NCI-H1092 (cell line): Measurements from ENCODE around the gene MC1R.
"Not testable (repeated sequence)": the region's sequence is repeated elsewhere in the genome, so short reads cannot be mapped to it uniquely, and the experiment has no call there.

ENCODE experiments used
- DNase-seq: peaks from one replicate; lab custom pipeline; 2025; lab: John Stamatoyannopoulos, UW

Gene MC1R

DNA sequence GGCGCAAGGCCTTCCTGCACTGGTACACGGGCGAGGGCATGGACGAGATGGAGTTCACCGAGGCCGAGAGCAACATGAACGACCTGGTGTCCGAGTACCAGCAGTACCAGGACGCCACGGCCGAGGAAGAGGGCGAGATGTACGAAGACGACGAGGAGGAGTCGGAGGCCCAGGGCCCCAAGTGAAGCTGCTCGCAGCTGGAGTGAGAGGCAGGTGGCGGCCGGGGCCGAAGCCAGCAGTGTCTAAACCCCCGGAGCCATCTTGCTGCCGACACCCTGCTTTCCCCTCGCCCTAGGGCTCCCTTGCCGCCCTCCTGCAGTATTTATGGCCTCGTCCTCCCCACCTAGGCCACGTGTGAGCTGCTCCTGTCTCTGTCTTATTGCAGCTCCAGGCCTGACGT, 17.0 kb downstream of the MC1R start:
- DNase-seq: not testable (repeated sequence)

DNA sequence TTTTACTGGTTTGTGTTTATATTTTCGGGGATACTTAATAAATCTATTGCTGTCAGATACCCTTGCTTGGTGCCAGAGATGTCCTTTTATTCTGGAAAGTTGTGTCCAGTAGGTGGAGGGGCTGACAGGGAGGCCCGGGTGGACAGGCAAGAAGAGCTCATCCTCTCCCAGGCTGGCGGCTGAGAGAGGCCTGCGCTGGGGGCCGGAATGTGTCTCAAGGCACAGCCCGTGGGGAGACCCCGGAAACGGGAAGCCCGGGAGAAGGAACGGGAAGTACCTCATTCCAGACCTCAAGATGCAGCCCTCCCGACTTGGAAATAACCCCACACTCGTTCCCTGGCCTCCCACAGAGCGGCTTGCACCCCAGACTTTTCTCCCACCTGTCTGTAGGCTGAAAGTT, 17.4 kb downstream of the MC1R start:
- no peak for DNase-seq

DNA sequence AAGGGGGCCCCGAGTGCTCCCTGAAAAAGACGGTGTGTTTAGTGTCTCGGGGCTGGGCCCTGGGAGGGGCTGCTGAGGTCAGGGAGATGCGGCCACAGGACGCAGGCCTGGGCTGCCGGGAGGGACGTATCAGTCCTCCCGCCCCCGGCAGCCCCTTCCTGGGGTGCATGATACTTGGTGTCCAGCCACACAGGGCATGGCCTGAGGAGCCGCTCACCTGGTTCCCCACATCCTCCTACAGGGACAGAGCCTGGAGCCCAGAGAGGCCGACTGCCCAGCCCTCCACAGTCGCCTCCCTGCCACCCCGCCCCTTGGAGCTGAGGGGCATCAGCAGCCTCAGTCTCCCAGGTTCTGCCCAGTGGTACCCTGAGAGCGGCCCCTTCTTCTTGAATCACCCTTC, 17.8 kb downstream of the MC1R start:
- DNase-seq: no peak

DNA sequence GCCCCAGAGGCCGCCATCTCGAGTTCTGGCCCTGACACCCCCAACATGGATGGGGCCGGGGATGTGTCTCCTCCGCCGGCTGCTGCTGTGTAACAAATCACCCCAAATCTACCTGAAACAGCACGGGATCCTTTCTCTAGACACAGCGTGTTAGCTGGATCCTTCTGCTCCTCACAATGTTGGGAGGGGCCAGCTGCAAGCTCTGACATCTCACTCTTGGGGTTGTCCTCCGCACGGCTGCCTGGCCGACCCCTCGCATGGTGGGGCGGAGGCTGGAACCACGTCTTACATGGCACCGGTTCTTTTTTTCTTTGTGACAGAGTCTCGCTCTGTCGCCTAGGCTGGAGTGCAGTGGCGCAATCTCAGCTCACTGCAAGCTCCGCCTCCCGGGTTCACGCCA, 18.3 kb downstream of the MC1R start:
- no peak for DNase-seq

DNA sequence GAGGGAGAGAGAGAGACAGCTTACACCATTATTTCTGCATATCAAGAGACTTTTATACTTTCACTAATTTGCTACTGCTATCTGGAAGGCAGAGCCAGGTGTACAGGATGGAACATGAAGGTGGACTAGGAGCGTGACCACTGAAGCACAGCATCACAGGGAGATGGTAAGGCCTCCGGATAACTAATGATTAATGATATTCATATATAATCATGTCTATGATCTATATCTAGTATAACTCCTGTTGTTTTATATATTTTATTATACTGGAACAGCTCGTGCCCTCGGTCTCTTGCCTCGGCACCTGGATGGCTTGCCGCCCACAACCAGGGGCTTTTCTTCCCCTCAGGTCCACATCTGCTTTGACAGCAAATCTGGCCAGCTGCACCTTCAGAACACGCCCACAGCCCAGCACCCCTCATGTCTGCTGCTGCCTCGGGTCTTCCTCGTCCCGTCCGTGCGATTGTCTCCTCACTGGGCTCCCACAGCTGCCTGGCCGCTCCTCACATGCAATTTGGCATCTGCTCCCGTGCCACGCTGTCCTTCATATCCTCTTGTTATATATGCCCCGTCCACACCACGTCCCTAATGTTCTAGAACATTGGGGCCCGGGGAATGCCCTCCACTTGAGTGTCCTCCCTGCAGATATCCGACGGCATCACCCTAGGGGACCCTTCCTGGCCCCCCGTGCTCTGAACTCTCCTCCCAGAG, 19.7 kb downstream of the MC1R start:
- DNase-seq: no peak

DNA sequence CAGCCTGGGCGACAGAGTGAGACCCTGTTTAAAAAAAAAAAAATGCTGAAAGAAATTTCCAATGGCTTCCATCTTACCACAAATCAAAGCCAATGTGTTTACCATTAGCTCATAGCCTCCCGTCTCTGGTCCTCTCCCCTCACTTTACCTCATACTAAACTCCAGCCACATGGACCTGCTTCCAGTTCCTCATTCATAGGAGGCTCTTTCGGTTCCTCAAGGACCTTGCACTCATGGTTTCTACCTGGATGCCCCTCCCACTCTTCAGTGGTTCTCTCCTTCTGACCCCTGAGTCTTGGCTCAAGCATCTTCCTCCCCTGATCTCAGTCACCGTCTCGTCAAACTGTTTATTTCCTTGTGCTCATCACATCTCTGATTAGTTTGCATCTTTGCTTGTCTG, 26.1 kb downstream of the MC1R start:
- DNase-seq: no peak

DNA sequence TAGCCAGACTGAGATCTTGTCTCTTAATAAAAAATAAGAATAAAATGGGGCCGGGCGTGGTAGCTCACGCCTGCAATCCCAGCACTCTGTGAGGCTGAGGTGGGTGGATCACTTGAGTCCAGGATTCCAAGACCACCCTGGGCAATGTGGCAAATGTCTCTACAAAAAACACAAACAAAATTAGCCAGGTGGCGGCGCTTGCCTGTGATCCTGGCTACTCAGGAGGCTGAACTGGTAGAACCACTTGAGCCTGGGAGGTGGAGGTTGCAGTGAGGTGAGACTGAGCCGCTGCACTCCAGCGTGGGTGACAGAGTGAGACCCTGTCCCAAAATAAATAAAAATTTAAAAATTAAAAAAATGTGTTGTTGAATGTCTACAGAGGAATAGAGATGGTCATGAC, 27.0 kb downstream of the MC1R start:
- DNase-seq: no peak

DNA sequence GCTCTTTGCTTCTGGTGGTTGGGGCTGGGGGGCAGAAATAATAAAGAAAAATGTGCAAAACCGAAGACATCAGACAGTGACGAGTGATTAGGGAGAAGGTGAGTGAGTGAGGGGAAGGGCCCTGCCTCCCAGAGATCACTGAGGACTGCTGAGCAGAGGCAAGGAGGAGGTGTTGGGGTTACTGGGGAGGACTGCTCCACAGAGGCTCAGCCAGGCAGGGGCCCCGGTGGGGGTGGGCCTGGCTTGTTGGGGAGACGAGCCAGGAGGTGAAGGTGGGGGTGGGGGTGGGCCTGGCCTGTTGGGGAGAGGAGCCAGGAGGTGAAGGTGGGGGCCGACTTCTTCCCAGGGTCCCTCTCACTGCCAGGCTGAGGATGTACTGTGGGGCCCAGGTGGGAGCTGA, 27.9 kb downstream of the MC1R start:
- no peak for DNase-seq

DNA sequence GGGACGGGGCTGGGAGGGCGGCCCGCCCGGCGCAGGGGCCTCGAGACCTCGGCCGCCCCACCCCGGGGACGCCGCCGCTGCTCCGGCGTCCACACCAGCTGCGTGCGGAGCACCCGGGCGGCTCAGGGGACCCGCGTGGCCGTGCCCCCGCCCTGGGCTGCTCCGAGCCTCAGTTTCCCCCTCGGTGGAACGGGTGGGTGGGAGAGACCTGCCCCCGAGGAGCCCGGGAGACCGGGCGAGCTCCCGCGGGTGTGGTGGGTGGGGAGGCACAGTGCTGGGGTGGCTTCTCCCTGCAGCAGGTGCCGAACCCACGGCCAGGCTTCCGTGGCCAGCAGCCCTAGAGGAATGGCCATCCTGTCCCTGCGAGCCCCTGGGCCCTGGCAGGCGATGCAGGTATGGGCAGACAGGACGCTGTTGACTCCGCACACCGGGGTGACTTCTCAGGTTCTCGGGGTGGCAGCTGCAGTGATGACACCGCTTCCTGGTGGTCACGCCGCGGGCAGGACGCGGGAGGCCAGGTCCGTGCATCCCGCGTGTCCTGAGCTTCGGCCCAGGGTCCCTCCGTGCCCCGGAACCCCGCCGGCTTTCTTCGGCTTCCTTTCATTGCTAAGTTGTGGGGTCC, 30.6 kb downstream of the MC1R start:
- DNase-seq: no peak

DNA sequence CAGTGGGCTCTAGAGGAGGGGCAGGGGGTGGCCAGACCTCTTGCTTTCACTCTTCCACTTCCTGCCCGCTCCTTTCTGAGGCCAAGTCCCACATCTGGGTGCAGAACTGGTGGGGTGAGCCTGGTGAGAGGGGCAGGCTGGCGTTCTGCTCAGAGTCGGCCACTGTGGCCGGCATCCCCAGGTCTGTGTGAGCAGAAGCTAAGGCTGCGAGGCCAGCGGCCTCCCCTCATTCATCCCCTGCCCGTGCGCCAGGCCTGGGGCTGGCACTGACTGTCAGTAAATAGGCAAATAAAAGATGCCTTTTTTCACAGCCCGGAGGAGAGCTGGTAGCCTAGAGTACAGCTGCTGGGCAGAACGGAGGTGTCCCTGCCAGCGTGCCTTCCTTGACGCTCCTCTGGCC, 31.1 kb downstream of the MC1R start:
- DNase-seq: no peak

DNA sequence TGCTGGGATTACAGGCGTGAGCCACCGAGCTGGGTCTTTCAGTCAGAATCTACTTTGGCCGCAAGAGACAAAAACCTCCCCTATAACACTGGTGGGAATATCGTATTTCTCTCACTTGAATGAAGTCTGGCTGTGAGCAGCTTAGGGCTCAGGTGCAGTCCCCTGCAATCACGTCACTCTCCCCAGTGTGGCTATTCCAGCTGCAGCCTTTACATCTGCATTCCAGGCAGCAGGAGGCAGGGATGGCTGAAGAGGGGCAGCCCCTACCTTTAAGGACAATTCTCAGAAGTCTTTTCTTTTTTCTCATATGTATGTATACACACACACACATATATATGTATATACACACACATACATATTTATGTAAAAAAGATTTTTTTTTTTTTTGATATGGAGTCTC, 32.8 kb downstream of the MC1R start:
- no peak for DNase-seq

DNA sequence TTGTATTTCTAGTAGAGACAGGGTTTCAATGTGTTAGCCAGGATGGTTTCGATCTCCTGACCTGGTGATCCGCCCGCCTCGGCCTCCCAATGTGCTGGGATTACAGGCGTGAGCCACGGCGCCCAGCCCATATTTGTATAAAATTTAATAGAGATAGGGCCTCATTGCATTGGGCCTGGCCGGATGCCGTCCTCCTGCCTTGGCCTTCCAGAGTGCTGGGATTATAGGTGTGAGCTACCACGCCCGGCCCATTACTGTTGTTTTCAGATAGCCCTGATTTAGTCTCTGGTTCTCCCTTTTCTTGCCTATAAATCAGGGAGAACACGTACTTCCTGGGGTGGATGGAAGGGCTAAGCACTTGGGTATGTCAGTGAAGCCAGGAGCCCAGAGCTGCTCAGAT, 33.4 kb downstream of the MC1R start:
- DNase-seq: no peak

DNA sequence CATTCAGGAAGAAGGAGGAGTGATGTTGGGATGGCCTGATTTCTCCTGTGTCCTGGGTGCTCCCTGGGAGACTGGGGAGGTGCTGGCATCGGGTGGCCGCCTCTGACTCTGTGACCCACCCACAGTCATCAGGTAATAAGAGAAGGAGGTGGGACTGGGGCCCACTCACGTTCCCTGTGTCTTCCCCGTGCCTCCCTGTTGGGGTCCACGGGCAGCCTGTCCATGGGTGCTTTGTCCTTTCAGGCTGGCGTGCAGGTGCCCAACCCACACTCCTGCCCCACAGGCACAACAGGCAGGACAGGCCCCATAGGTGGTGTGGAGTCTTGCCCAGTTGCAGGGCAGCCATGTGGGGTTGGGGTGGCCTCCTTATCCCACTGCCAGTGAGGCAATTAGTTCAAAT, 33.9 kb downstream of the MC1R start:
- no peak for DNase-seq

DNA sequence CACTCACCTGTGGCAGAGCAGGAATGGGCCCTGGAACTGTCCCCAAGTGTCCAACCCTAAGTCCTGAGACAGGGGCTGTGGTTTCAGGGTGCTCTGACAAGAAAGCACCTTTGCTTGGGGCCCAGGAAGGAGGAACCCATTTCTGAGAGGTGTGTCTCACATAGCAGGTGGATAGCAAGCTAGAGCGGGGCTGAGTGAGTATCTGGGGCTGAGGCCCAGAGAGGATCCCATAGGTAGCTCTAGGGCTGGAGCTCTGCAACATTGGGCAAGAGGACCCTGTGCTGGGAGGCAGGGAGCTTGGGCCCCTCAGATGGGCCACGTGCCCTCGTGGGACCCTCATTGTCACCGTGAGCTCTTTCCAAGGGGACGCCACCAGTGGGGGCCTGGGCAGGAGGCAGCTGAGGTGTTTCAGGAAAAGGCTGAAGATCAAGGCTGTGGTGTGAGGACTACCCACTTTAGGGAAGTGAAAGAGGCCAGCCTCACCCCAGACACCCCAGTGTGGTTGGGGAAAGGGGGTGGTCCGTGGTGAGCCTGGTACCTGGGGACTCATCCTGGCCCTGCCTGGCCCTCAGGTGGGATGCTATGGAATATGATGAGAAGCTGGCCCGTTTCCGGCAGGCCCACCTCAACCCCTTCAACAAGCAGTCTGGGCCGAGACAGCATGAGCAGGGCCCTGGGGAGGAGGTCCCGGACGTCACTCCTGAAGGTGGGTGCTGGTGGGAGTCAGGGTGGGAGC, 35.2 kb downstream of the MC1R start:
- no peak for DNase-seq

DNA sequence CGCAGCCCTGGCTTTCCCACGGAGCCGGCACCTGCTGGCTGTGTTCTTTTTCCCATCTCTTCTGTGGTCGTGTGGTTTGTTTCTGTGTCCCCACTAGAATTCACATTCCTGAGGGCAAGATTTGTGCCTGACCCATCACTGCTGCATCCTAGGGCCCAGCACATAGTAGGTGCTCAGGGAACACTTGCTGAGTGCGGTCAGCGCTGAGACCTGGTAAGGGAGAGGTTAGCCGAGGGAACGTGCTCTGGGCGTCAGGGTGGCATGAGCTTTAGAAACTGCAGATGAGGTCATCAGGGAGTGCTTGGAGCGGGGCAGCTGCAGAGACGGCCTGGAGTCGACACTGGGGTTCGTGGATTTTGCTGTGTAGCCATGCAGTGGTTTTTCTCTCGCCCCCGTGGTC, 35.8 kb downstream of the MC1R start:
- no peak for DNase-seq

DNA sequence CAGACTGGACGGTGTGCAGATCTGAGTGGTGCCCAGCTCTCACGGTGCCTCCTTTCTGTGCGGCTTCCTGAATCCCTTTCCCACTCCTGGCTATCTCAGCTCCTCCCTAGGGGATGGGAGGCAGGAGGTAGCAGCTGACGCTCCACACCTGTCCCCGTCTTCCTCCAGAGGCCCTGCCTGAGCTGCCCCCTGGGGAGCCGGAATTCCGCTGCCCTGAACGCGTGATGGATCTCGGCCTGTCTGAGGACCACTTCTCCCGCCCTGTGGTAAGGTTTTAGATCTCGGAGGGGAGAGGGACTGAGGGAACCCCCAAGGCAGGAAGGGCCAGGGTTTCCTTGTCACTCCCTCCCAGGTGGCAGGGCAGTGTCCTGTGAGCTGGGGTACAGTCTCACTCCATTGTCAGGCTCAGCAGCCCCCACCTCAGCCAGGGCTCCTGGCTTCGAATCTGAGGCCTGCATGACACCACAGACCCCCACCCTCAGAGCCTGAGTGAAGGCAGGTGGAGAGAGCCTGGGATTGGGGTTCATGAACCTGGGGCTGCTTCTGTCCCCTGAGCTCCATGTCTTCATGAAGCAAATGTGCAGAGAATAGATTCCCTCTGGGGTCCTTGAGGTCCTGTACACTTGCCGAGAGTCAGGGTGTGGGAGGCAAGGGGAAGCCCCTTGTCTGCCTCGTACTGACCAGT, 36.5 kb downstream of the MC1R start:
- DNase-seq: no peak

DNA sequence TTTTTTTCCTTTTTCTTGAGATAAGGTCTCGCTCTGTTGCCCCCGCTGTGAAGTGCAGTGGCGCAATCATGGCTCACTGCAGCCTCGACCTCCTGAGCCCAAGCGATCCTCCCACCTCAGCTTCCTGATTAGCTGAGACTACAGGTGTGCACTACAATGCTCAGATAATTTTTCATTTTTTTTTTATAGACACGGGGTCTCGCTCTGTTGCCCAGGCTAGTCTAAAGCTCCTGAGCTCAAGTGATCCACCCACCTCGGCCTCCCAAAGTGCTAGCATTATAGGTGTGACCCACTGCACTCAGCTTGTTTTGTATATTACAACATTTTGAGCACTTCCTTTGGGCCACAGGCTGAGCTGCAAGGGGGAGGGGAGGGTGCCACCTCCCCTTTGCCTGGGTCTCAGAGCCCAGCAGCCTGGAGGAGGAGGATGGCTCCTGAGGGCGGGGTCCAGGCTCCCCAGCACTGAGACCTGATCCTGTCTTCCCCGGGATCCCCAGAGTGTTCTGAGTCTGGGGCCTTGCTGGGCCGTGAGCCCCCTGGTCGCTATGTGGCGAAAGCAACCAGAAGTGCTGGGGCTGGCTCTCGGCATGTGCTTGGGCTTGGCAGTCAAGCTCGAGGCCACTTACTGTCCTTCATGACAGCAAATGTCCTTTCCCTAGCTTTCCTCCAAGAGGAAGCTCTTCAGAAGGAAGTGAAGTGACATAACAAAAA, 38.0 kb downstream of the MC1R start:
- DNase-seq: no peak

DNA sequence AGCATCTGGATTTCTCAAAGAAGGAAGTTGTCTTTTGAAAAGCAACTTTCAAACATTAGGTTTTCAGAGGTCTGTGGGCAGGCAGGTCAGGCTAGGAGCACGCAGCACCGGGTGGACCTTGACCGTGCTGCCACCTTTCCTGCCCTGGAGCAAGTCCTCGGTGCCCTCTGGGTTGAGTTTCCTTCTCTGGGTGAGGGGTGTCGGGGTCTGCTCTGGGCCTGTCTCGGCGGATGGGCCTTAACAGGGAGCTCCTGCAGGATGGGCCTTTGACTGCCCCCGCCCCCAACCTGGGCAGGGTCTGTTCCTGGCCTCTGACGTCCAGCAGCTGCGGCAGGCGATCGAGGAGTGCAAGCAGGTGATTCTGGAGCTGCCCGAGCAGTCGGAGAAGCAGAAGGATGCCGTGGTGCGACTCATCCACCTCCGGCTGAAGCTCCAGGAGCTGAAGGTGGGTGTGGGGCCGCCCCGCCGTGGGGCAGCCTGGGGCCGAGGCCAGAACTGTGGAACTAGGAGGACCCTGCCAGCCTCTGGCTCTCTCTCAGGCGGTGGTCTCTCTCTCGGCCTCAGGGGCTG, 38.6 kb downstream of the MC1R start:
- no peak for DNase-seq

DNA sequence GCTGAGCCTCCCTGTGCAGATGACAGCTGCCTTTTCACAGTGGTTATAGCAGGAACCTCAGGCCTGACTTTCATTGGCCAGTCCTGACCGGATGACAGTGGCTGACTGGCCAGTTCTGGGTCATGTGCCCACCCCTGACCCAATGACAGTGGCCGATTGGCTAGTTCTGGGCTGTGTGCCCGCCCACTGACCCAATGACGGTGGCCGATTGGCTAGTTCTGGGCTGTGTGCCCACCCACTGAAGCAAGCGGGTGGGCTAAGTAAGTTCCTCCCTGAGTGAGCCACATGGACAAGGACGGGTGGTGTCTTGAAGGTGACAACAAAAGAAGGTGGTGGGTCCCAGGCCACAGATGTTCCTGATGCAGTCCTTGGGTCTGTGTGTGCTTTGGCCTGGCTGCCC, 39.4 kb downstream of the MC1R start:
- no peak for DNase-seq

DNA sequence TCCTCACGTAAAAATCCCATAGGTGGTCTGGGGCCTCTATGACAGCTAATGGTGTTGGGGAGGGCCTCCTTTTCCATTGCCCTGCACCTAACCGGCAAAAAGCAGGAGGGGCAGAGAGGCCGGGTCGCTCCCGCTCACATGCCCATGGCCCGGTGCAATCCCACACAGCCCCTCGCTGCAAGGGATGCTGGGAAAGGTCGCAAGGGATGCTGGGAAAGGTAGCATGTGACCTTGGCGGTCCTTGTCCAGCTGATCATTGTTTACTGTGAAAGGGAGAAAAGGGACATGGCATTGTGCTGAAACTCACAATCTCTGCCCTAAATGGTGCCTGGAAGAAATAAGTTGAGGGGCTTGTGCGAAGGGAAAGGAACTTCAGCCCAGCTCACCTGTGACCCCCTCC, 39.9 kb downstream of the MC1R start:
- no peak for DNase-seq

DNA sequence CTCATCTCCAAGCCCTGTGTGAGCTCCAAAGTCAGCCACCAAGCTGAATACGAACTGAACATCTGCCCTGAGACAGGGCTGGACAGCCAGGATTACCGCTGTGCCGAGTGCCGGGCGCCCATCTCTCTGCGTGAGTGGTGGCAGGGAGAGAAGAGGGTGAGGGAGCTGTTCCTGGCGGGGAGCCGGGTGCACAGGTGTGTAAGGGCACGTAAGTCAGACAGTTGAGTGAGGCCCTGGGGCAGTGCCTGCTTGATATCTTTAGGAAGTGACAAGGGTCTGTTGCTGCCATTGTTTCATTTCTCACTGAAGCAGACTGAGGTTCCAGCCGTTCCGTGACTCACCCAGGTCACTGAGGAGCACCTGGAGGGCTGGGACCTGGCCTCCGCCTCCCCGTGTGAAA, 42.3 kb downstream of the MC1R start:
- no peak for DNase-seq

DNA sequence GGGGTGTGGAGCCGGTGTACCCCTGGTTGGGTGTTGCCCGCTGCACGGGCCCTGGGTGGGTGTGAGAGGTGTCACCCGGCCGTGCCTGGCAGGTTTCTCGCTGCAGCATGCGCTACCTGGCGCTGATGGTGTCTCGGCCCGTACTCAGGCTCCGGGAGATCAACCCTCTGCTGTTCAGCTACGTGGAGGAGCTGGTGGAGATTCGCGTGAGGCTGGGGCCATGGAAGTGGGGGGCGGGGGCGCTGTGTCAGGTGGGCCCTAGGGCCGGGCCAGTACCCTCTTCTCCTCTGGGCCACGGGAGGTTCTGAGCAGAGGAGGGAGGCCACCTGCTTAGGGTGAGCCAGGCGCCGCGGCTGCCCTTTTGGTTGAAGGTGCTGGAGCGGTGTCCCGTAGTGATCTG, 43.3 kb downstream of the MC1R start:
- DNase-seq: no peak
